Activated B cell treated with CpG ODN at 0.5 μM for 24 hours (primary cell): ENCODE results near the gene SCN1B. TPM values are rescaled to one million over a fixed set of nuclear protein-coding genes. Genes with fewer than 3 reads are reported as not detected.

Source experiments
- ATAC-seq: fragments of 200-7000 bp; cut with Tn5 transposase; one replicate; pipeline ENCODE4 v1.10.0; 2021; ENCODE audit warnings: low read depth, mild to moderate bottlenecking, moderate library complexity
- CTCF ChIA-PET: fragments of 350-600 bp; sonication (Branson Sonifier 250); formaldehyde crosslinking; loops from one replicate; lab custom pipeline; 2021; ENCODE audit warnings: antibody characterized with exemption; lab: Charles Lee
- POLR2A ChIA-PET: fragments of 350-600 bp; sonication (Branson Sonifier 250); formaldehyde crosslinking; loops from one replicate; lab custom pipeline; 2021; ENCODE audit warnings: antibody characterized with exemption; lab: Charles Lee
- DNase-seq: peaks from one replicate; pipeline ENCODE4 v3.0.0; 2022
- H3K27ac Mint-ChIP-seq: one replicate; pipeline ENCODE4 v1.8.0; 2020; ENCODE audit warnings: mixed read lengths
- H3K27me3 Mint-ChIP-seq: one replicate; pipeline ENCODE4 v1.8.0; 2021; ENCODE audit warnings: mixed read lengths
- H3K36me3 Mint-ChIP-seq: one replicate; pipeline ENCODE4 v1.8.0; 2021; ENCODE audit warnings: low read depth, mixed read lengths
- H3K4me1 Mint-ChIP-seq: one replicate; pipeline ENCODE4 v1.8.0; 2021; ENCODE audit warnings: mixed read lengths
- H3K4me3 Mint-ChIP-seq: one replicate; pipeline ENCODE4 v1.8.0; 2020; ENCODE audit warnings: mild to moderate bottlenecking, mixed read lengths
- H3K9me3 Mint-ChIP-seq: one replicate; pipeline ENCODE4 v1.8.0; 2020; ENCODE audit warnings: mixed read lengths
- intact Hi-C: fragments of 100-400 bp; cut with micrococcal nuclease; formaldehyde crosslinking; loops from one replicate; pipeline ENCODE4 v1.15.1; 2024
- total RNA-seq: library from RNA; stranded (reverse); gene quantifications from 2 replicates; pipeline ENCODE4 v1.2.3, GENCODE V29; 2022
- TF ChIP-seq, protein P1 (sequence below): fragments of 200-600 bp; IDR thresholded peaks from one replicate; pipeline ENCODE4 v1.8.0; 2022; ENCODE audit warnings: antibody characterized with exemption, mild to moderate bottlenecking

Gene SCN1B
- total RNA-seq, 1 donor from 2014 or later, result 0.47 TPM

DNA sequence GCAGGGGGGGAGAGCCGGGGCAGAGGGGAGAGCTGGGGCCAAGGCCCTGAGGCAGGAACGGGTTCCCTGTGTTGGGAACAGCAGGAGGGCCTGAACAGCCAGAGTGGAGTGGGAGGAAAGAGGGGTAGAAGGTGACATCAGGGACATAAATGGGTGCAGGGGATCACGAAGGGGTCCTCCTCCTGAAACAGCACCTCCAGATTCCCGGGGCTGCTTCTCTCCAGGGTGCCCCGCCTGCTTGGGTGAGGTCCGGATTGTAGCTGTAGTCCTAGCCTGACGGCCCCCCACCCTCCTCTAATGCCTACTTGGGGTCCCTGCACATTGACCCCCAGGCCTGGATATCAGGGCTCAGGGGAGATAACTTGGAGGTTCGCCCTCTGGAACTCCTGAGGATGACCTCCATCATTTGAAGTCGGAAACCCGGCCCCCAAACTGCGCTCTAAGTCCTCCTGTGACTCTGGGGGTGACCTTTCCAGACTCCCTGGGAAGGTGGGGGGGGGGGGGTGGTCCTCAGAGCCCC is 473 bp upstream of the SCN1B start:
- POLR2A ChIA-PET, result interaction anchor here (1.0 kb wide), 1 partner anchor 8 kb away, joined by 3 read pairs; no protein-coding TSS in a partner anchor
- intact Hi-C loops, result no loop called here
- no peak overlapping the region for H3K4me3 Mint-ChIP-seq

DNA sequence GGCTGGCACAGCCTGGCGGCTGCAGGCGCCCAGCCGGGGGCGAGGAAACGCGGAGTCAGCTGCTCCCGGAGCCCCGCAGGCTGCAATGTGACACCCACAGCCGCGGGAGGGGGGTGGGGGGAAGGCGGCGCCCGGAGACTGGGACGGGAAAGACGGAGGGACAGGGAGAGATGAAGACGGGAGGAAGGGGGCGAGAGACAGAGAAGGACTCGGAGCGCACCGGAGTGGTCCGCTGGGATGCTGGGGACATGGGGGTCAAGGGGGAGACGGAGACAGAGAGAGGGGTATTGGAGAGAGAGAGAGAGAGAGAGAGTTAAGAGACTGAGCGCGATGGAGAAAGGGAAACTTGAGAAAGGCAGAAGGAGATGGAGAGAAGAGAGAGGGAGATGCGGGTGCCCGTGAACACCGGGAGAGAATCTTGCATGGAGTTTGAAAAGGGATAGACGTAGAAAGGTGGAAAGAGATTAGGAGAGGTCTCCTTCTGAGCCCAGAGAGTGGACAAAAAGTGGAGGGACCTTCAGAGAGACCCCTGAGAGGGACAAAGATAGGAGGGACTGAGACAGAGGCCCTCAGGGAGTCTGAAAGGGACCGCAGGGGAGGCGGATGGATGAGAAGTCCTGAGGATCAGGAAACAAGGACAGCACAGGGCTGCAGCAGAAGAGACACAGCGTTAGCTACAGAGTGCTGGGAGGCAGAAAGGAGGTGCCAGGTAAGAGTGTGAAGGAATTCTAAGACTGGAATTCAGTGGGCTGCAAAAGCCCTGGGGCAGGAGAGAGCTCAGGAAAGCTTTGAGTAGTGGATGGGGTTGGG is 1.0 kb downstream of the SCN1B start:
- DNase-seq (no peak), ATAC-seq (no peak)
- Mint-ChIP-seq H3K36me3 (peaks cover 14% of the 10 kb centered on the region), H3K27me3 (peaks cover 22% of the 10 kb centered on the region), H3K9me3 (no peaks in the 10 kb centered on the region), H3K4me1 (peaks cover 5% of the 10 kb centered on the region), H3K27ac (no peak overlapping the region), H3K4me3 (peak overlapping the region; percentile 72)
- POLR2A ChIA-PET, result no interaction called here
- CTCF ChIA-PET, result no interaction called here
- TF ChIP-seq, protein P1, sequence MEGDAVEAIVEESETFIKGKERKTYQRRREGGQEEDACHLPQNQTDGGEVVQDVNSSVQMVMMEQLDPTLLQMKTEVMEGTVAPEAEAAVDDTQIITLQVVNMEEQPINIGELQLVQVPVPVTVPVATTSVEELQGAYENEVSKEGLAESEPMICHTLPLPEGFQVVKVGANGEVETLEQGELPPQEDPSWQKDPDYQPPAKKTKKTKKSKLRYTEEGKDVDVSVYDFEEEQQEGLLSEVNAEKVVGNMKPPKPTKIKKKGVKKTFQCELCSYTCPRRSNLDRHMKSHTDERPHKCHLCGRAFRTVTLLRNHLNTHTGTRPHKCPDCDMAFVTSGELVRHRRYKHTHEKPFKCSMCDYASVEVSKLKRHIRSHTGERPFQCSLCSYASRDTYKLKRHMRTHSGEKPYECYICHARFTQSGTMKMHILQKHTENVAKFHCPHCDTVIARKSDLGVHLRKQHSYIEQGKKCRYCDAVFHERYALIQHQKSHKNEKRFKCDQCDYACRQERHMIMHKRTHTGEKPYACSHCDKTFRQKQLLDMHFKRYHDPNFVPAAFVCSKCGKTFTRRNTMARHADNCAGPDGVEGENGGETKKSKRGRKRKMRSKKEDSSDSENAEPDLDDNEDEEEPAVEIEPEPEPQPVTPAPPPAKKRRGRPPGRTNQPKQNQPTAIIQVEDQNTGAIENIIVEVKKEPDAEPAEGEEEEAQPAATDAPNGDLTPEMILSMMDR, result no peak
- intact Hi-C loops, result no loop called here

More for the DNA sequence above, 473 bp upstream of the SCN1B start:
- Mint-ChIP-seq H3K27ac (no peak overlapping the region), H3K27me3 (peaks cover 22% of the 10 kb centered on the region), H3K36me3 (peaks cover 27% of the 10 kb centered on the region), H3K4me1 (peaks cover 5% of the 10 kb centered on the region), H3K9me3 (no peaks in the 10 kb centered on the region)
- TF ChIP-seq, protein P1, result no peak
- CTCF ChIA-PET, result no interaction called here
- DNase-seq (no peak), ATAC-seq (no peak)

DNA sequence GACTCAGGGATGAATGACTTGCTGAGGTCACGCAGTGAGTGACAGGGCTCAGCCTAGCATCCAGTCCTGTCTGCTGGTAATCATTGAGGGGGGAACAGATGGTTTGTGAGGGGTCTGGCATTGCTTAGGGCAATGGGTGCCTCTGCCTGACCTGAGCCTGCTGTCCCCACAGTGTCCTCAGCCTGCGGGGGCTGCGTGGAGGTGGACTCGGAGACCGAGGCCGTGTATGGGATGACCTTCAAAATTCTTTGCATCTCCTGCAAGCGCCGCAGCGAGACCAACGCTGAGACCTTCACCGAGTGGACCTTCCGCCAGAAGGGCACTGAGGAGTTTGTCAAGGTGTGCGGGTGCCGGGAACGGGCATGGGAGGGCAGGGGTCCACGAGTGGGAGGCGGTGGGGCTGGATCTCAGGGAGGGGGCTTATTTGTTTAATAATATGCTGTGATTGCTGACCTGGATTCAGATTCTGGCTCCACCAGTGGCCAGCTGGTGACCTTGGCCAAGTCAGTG is 2.1 kb downstream of the SCN1B start:
- ChIA-PET CTCF (no interaction called here), POLR2A (no interaction called here)
- DNase-seq (no peak), ATAC-seq (no peak)
- H3K27me3 Mint-ChIP-seq, result peaks cover 22% of the 10 kb centered on the region
- no peak overlapping the region for H3K27ac Mint-ChIP-seq
- intact Hi-C loops, result no loop called here
- TF ChIP-seq, protein P1, result no peak
- peaks cover 8% of the 10 kb centered on the region for H3K4me1 Mint-ChIP-seq
- no peak overlapping the region for H3K4me3 Mint-ChIP-seq
- H3K9me3 Mint-ChIP-seq, result no peaks in the 10 kb centered on the region
- H3K36me3 Mint-ChIP-seq, result peaks cover 3% of the 10 kb centered on the region

DNA sequence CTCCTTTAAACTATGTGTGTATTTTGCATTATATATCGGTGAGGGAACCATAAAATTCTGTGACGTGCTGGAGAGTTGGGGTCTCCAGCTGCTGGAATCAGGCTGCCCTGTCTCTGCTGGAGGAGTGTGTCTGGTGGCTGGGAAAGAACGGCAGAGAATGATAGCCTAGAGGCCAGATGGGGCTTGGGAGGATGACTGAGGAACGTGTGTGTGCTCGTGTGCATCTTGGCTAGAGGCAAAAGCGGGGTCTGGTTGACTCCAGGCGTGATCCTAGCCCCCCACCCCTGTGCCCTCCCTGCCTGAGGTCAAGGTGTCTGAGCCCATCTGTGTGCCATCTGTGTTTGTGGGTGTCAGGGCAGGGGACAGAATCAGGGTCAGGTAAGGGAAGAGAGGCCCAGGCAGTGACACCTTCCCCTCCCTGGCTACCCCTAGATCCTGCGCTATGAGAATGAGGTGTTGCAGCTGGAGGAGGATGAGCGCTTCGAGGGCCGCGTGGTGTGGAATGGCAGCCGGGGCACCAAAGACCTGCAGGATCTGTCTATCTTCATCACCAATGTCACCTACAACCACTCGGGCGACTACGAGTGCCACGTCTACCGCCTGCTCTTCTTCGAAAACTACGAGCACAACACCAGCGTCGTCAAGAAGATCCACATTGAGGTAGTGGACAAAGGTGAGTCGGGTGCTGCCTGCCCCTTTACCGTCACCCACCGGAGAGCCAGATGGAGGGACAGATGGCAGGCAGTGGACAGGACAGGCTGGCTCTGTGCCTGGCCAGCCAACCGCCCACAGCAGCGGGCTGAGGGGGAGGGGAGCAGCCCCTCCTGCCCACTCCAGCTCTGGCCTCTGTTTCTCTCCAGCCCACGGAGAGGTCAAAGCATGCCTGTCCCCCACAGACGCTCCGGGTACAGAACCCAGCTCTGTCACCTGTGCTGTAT is 3.1 kb downstream of the SCN1B start:
- TF ChIP-seq, protein P1, result no peak
- Mint-ChIP-seq H3K4me1 (peaks cover 15% of the 10 kb centered on the region), H3K27ac (no peak overlapping the region), H3K4me3 (no peak overlapping the region), H3K9me3 (no peaks in the 10 kb centered on the region), H3K27me3 (peaks cover 22% of the 10 kb centered on the region), H3K36me3 (no peaks in the 10 kb centered on the region)
- DNase-seq (no peak), ATAC-seq (no peak)
- CTCF ChIA-PET, result no interaction called here
- intact Hi-C loops, result no loop called here
- POLR2A ChIA-PET, result no interaction called here
